CD4-positive, alpha-beta T cell treated with Interferon gamma for 1 hour (primary cell): Measurements from ENCODE around the gene CDK4.

Source experiments
- DNase-seq: peaks from one replicate; pipeline ENCODE4 v3.0.0-alpha.2; 2020

Gene CDK4

GRCh38 chr12:57755454-57756372 lies 3.6 kb upstream of the CDK4 start:
- peak; percentile 38 for DNase-seq

DNA sequence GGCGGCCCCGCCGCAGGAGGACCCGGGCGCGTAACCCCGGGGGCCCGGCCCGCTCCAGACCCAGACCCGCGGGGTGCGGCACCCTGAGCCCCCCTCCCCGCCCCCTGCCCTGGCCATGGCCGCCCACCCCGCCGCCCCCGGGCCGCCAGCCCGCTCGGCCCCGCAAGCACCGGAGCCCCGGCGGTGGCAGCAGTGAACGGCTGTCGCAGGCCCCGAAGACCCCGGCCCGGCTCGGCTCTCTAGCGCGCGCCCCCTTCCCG lies 3.0 kb upstream of the CDK4 start:
- no peak for DNase-seq

DNA sequence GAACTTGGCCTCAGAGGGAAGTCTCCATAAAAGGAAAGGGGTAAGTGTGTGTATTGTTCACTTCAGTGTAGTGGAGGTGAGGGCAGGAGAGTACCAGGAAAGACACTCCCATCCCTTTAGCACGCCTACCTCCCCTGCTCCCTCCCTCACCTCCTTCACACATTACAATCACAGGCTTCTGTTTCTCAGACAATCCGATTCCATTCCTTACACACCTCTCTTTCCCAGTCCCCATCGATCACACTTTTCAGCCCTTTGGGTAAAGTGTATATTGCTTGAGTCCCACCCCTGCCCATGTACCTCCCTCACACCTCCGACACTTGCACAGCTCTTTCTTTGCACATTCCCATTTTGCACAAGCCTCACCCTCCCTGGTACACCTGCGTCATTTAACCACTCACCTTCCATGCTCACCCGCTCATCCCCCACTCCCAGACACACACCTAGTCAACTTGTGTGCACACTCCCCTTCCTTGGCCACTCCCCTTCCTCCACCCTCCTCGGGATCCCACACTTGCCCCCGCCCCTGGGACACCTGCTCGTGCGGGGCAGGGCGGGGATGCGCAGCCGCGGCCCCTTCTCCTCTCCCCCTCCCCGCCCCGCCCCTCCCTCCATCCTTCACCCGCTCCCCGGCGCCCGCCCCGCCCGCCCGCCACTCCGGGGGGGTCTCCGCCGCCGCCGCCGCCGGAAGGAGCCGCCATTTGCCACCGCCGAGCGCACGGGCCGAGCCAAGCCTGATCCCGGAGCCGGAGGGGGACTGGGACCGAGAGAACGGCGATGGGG lies 2.5 kb upstream of the CDK4 start, which contains the start of gene MARCHF9:
Gene MARCHF9, plus strand, starts transcription at position 693 of the 783 bp plus-strand sequence. CDS start 426 bp downstream, outside the sequence.
- DNase-seq = peak; percentile 91

DNA sequence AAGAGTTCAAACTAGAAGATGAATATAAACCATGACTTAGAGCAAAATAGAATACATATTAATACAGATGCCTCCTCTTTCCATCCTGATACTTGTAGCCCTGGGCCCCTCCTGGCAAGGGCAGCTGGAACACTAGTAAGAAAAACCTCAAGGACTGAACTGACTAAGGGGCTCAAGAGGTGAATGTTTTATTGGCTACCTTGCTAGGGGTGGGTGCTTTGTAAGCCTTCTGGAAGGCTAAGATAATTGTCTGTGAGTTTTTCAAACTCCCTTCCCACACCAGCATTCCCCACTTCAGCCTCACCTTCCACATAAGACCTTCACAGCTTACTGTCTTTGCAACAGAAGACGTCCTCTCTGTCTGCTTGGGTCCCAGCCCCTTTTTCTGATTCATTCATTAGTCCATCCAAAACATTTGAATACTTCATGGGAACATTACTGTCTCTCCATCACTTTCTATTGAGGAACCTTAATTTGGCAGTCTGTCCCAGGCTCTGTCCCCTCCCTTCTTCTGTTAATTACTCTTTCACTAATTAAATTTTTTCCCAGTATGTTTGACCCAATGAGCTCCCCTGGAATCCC lies 1.7 kb upstream of the CDK4 start:
- DNase-seq = no peak

- no peak for DNase-seq
Measured at GRCh38 chr12:57752668-57753000, 524 bp upstream of the CDK4 start.

- DNase-seq = no peak
Measured at GRCh38 chr12:57751432-57751787, 700 bp downstream of the CDK4 start.

DNA sequence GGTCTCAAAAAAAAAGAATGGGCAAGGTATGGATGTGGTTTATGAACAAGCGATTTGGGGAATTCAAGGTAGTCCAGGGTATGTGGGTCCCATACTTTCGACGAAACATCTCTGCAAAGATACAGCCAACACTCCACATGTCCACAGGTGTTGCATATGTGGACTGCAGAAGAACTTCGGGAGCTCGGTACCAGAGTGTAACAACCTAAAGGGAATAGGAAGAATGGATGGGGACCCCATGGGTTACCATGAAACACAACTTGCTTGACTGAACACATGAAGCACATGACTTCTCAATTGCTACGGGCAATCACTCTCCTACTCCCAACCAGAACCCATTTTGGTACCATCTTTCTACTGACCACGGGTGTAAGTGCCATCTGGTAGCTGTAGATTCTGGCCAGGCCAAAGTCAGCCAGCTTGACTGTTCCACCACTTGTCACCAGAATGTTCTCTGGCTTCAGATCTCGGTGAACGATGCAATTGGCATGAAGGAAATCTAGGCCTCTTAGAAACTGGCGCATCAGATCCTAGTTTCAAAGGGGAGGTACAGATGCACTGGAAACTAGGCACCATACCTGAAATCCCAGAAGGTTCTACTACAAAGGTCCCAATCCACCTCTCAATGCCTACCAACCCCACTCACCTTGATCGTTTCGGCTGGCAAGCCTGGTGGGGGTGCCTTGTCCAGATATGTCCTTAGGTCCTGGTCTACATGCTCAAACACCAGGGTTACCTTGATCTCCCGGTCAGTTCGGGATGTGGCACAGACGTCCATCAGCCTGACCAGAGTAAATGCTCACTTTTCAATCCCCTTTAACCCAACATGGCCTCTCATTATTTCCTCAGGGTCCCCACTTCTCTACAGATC lies 1.3 kb downstream of the CDK4 start:
- DNase-seq = no peak

- no peak for DNase-seq
Measured at GRCh38 chr12:57749061-57749460, 3.0 kb downstream of the CDK4 start.

GRCh38 chr12:57746025-57746424 lies 6.1 kb downstream of the CDK4 start:
- DNase-seq = no peak

DNA sequence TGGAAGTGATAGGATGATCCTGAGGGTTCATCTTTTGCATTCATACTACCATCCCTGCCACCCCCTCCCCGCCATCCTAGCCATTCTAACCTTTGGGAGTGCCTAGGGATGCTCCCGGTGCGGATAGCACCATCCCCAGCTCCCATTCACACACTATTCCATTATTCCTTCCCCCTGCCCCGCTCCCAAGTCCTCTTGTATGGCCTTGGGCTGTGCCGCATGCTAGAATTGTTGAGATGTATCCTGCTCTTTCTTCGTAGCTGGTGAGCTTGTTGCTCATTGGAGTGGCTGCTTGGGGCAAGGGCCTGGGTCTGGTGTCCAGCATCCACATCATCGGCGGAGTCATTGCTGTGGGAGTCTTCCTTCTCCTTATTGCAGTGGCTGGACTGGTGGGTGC lies 6.6 kb downstream of the CDK4 start:
- no peak for DNase-seq

- peak; percentile 97 for DNase-seq
Measured at GRCh38 chr12:57744777-57745484, 7.2 kb downstream of the CDK4 start, which contains the start of gene TSPAN31. TSS of gene TSPAN31 (plus strand) at chr12:57745039. CDS start at chr12:57745155, 116 bp downstream.

GRCh38 chr12:57744194-57744776 lies 7.8 kb downstream of the CDK4 start:
- peak; percentile 86 for DNase-seq

DNA sequence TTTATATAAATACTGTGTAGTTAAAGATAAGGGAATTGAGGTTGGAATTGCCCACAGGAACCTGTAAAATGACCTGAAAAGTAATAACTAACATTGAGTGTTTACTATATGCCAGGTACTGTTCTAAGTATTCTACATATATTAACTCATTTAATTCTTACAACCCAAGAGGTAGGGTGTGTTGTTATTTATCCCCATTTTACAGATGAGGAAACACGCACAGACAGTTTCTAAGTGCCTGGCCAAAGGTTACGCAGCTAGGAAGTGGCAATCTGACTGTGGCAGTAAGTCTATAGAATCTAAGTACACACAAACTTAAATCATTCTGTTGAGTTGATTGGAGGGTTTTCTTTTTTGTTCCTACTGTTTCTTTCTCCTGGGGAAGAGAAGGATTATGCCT lies 8.3 kb downstream of the CDK4 start:
- no peak for DNase-seq

- DNase-seq = peak; percentile 85
Measured at GRCh38 chr12:57741844-57742738, 10.0 kb downstream of the CDK4 start.

GRCh38 chr12:57741413-57741789 lies 10.7 kb downstream of the CDK4 start:
- no peak for DNase-seq

DNA sequence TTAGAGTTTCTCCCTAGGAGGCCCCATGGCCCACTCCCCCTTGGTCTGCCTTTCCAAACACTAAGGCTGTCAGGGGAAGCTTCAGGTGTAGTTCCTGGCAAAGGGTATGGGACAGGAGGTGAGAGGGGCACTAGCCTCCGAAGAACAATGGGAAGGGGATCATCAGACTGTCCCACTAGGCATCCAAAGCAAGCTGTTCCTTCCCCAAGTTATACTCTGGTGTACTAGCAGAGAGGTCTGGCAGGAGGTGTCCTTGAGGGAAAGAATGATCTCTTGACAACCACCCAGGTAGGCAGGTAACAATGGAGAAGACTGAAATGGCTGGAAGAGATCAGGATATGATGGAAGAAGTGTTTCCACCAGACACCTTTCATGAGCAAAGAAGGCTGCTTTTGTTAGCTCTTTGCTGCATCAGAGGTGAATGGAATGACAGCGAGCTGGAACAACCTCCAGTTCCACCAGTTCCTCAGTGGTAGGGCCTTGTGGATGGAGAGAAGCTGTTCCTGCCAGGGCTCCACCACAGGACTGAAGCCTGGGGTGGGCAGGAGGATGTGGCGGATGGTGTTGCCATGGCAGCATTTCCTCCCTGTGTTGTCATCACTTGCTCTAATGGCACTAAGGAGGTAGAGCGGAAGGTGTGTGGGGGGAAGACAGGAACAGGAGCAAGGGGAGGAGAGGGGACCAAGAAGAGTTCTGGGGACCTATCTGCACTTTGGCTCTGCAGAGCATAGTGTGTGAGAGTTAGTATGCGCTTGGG lies 11.3 kb downstream of the CDK4 start:
- DNase-seq = peak; percentile 85

DNA sequence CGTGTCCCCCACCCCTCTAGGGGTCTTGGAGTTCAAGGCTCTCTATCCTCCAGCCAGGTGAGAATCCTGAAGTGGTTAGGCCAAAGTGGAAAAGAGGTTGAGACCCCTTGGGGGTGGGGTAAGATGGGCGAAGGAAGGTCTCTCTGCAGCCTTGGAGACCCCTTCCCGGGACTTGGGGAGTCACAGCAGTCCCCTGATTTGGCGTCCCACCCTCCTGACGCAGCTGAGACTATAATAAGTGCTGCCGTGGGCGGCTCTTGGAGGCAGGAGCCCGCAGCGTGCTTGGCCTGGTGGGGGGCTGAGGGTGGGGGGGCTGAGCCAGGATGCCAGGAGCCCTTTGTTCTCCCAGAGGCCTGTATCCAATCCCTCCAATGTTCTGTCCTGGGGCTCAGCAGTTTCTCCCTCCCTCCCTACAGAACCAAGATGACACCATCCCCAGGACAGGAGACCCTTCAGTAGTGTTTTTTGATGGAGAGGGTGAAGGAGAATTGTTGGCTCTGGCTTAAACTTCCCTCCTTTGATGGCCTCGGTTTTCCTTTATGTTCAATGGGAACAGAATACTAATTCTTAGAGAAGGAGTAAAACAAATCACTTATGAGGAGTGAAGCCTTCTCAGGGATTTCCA lies 12.1 kb downstream of the CDK4 start:
- no peak for DNase-seq

- DNase-seq = no peak
Measured at GRCh38 chr12:57739387-57739786, 12.7 kb downstream of the CDK4 start.

- no peak for DNase-seq
Measured at GRCh38 chr12:57738661-57739237, 13.4 kb downstream of the CDK4 start, which contains the start of gene AGAP2. TSS of gene AGAP2 (minus strand) at chr12:57738742. CDS start at chr12:57738246, 496 bp downstream.
